BJ (cell line): ENCODE measurements around the gene CCR8. TPM values are rescaled to one million over a fixed set of nuclear protein-coding genes. Genes with fewer than 3 reads are reported as not detected.

Experiments used
- CTCF ChIA-PET: fragments of 350-600 bp; formaldehyde crosslinking; extraction: SDS; loops from one replicate; lab custom pipeline; 2021; ENCODE audit warnings: antibody characterized with exemption, inconsistent platforms; lab: Yijun Ruan, JAX
- POLR2A ChIA-PET: fragments of 300-600 bp; sonication (Branson Sonifier 250); formaldehyde crosslinking; extraction: SDS; loops from one replicate; lab custom pipeline; 2021; ENCODE audit warnings: antibody characterized with exemption; lab: Charles Lee
- DNase-seq: peaks from one replicate; pipeline ENCODE4 v3.0.0-alpha.2; 2011; ENCODE audit warnings: low read depth
- H3K27me3 ChIP-seq: 2 replicates; pipeline ENCODE4 v1.6.0; 2011; ENCODE audit warnings: low read length; ENCODE audit not compliant: control insufficient read depth, insufficient read depth
- H3K36me3 ChIP-seq: 2 replicates; pipeline ENCODE4 v1.5.1; 2011; ENCODE audit warnings: low read length; ENCODE audit not compliant: control insufficient read depth, insufficient read depth
- H3K4me3 ChIP-seq: 2 replicates; pipeline ENCODE4 v1.5.1; 2011; ENCODE audit warnings: low read depth, mild to moderate bottlenecking, control low read depth, low read length
- polyA plus RNA-seq: library from polyadenylated mRNA; depleted of rRNA; stranded (reverse); fragments of >200 nt; gene quantifications from 2 replicates; pipeline ENCODE4 v1.2.3, GENCODE V29; 2011
- TF ChIP-seq, protein P1 (sequence below): IDR thresholded peaks from 2 replicates; pipeline ENCODE4 v1.5.1; 2011; ENCODE audit warnings: low read depth, mild to moderate bottlenecking, control low read depth, inconsistent platforms, low read length, moderate library complexity; ENCODE audit not compliant: insufficient read depth

The CCR8 gene
- polyA plus RNA-seq, 1 experiment = not detected

- Histone ChIP-seq H3K4me3 (no peak overlapping the region), H3K27me3 (no peaks in the 10 kb centered on the region; the same call in 1 of the 2 replicates), H3K36me3 (no peaks in the 10 kb centered on the region)
- POLR2A ChIA-PET = no interaction called here
- DNase-seq = no peak
- CTCF ChIA-PET = interaction anchor here (0.7 to 10.9 kb wide), 4 partner anchors 77 to 168 kb away, joined by 3 to 300 read pairs (median 4); partner anchors contain the start of gene XIRP1
- TF ChIP-seq, protein P1, sequence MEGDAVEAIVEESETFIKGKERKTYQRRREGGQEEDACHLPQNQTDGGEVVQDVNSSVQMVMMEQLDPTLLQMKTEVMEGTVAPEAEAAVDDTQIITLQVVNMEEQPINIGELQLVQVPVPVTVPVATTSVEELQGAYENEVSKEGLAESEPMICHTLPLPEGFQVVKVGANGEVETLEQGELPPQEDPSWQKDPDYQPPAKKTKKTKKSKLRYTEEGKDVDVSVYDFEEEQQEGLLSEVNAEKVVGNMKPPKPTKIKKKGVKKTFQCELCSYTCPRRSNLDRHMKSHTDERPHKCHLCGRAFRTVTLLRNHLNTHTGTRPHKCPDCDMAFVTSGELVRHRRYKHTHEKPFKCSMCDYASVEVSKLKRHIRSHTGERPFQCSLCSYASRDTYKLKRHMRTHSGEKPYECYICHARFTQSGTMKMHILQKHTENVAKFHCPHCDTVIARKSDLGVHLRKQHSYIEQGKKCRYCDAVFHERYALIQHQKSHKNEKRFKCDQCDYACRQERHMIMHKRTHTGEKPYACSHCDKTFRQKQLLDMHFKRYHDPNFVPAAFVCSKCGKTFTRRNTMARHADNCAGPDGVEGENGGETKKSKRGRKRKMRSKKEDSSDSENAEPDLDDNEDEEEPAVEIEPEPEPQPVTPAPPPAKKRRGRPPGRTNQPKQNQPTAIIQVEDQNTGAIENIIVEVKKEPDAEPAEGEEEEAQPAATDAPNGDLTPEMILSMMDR = no peak
Measured at GRCh38 chr3:39295184-39295775, 34.2 kb upstream of the CCR8 start.

GRCh38 chr3:39296197-39297077 is 33.1 kb upstream of the CCR8 start:
- TF ChIP-seq, protein P1 = no peak
- ChIA-PET POLR2A (no interaction called here), CTCF (interaction anchor here (0.7 to 10.9 kb wide), 4 partner anchors 8 to 171 kb away, joined by 3 to 300 read pairs (median 8); no protein-coding TSS in a partner anchor)
- Histone ChIP-seq H3K27me3 (no peaks in the 10 kb centered on the region; the same call in 1 of the 2 replicates), H3K36me3 (no peaks in the 10 kb centered on the region), H3K4me3 (no peak overlapping the region)
- DNase-seq = no peak

- DNase-seq = no peak
- POLR2A ChIA-PET = no interaction called here
- Histone ChIP-seq H3K4me3 (no peak overlapping the region), H3K27me3 (no peaks in the 10 kb centered on the region; the same call in 1 of the 2 replicates), H3K36me3 (no peaks in the 10 kb centered on the region)
- CTCF ChIA-PET = interaction anchor here (0.6 kb wide), 1 partner anchor 11 kb away, joined by 3 read pairs; no protein-coding TSS in a partner anchor
- TF ChIP-seq, protein P1 = no peak
Measured at GRCh38 chr3:39299279-39299678, 30.2 kb upstream of the CCR8 start.

DNA sequence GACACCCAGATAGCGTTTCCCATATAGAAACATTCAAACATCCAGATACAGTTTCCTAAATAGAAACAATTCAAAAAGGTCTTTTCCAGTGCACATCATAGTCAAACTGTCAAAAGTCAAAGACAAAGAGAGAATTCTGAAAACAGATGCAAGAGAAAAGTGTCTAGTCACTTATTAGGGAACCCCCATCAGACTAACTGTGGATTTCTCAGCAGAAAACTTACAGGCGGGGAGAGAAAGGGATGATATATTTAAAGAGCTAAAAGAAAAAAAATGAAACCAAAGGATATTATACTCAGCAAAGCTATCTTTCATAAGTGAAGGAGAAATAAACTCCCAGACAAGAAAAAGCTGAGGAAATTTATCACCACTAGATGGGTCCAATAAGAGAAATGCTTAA is 27.3 kb upstream of the CCR8 start:
- Histone ChIP-seq H3K36me3 (no peaks in the 10 kb centered on the region), H3K4me3 (no peak overlapping the region), H3K27me3 (no peaks in the 10 kb centered on the region; the same call in 1 of the 2 replicates)
- DNase-seq = no peak
- ChIA-PET CTCF (interaction anchor here (1.6 kb wide), 1 partner anchor 14 kb away, joined by 5 read pairs; no protein-coding TSS in a partner anchor), POLR2A (no interaction called here)
- TF ChIP-seq, protein P1 = no peak

DNA sequence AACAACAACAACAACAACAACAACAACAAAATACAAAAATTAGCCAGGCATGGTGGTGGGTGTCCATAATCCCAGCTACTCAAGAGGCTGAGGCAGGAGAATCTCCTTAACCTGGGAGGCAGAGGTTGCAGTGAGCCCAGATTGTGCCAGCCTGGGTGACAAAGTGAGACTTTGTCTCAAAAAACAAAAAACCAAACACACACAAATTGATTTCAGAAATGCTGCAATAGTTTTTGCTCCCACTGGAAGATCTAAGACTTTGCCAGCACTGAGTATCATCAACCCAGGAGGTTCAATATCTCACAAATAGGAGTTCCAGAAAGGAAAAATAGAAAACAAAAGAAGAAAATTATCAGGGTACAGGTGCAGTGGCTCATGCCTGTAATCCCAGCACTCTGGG is 16.2 kb upstream of the CCR8 start:
- ChIA-PET CTCF (no interaction called here), POLR2A (no interaction called here)
- TF ChIP-seq, protein P1 = no peak
- H3K4me3 ChIP-seq = no peak overlapping the region
- no peaks in the 10 kb centered on the region for H3K27me3 ChIP-seq
- H3K36me3 ChIP-seq = no peaks in the 10 kb centered on the region
- DNase-seq = no peak
